ENCODE data around the gene GLP1R. TPM values are rescaled to one million over a fixed set of nuclear protein-coding genes. Genes with fewer than 3 reads are reported as not detected.
A peak's percentile ranks its signal among the peaks of the same experiment; 100 is the strongest.

GLP1R gene
- total RNA-seq, 1 donor from 2014 or later, result 0.35 TPM

GRCh38 chr6:39107641-39108040, 59.1 kb downstream of the GLP1R start:
- Histone ChIP-seq H3K27ac (no peak overlapping the region), H3K36me3 (peaks cover 23% of the 10 kb centered on the region), H3K4me1 (peaks cover 10% of the 10 kb centered on the region), H3K27me3 (ENCODE audit: low read depth) (no peaks in the 10 kb centered on the region), H3K9me3 (no peaks in the 10 kb centered on the region), H3K4me3 (no peak overlapping the region)
- DNase-seq (no peak), ATAC-seq (no peak)
- TF ChIP-seq CTCF (IDR thresholded peaks at IDR 0.05), result no peak
- intact Hi-C loops (cut with DNase I), result no loop called here

- DNase-seq, result no peak
- Histone ChIP-seq H3K27me3 (ENCODE audit: low read depth) (no peaks in the 10 kb centered on the region), H3K9me3 (no peaks in the 10 kb centered on the region), H3K36me3 (peaks cover 23% of the 10 kb centered on the region), H3K27ac (no peak overlapping the region), H3K4me3 (no peak overlapping the region), H3K4me1 (peaks cover 9% of the 10 kb centered on the region)
- intact Hi-C loops (cut with DNase I), result no loop called here
- no peak for ATAC-seq
- TF ChIP-seq CTCF (IDR thresholded peaks at IDR 0.05), result no peak
Observed at GRCh38 chr6:39108041-39108839, 59.7 kb downstream of the GLP1R start.

- peaks cover 12% of the 10 kb centered on the region for H3K36me3 ChIP-seq
- intact Hi-C loops (cut with DNase I), result no loop called here
- TF ChIP-seq CTCF (IDR thresholded peaks at IDR 0.05), result no peak
- H3K4me1 ChIP-seq, result peaks cover 17% of the 10 kb centered on the region
- ATAC-seq (no peak), DNase-seq (no peak)
- no peaks in the 10 kb centered on the region for H3K27me3 ChIP-seq (ENCODE audit: low read depth)
- H3K4me3 ChIP-seq, result no peak overlapping the region
- H3K9me3 ChIP-seq, result no peaks in the 10 kb centered on the region
- H3K27ac ChIP-seq, result no peak overlapping the region
Observed at GRCh38 chr6:39111280-39111679, 62.7 kb downstream of the GLP1R start.

GRCh38 chr6:39113788-39114187, 65.2 kb downstream of the GLP1R start:
- Histone ChIP-seq H3K27ac (no peak overlapping the region), H3K36me3 (peaks cover 12% of the 10 kb centered on the region)
- no peak for ATAC-seq

GRCh38 chr6:39114388-39114703, 65.8 kb downstream of the GLP1R start:
- H3K4me1 ChIP-seq, result peaks cover 17% of the 10 kb centered on the region

More at GRCh38 chr6:39113788-39114187, 65.2 kb downstream of the GLP1R start:
- no peak for TF ChIP-seq CTCF (IDR thresholded peaks at IDR 0.05)
- Histone ChIP-seq H3K4me1 (peaks cover 17% of the 10 kb centered on the region), H3K4me3 (peak overlapping the region; percentile 84), H3K27me3 (ENCODE audit: low read depth) (no peaks in the 10 kb centered on the region), H3K9me3 (no peaks in the 10 kb centered on the region)
- no peak for DNase-seq
- intact Hi-C loops (cut with DNase I), result no loop called here

More at GRCh38 chr6:39114388-39114703, 65.8 kb downstream of the GLP1R start:
- H3K27ac ChIP-seq, result peak overlapping the region; percentile 97
- DNase-seq (no peak), ATAC-seq (peak; percentile 19 to 47)
- no peaks in the 10 kb centered on the region for H3K27me3 ChIP-seq (ENCODE audit: low read depth)
- intact Hi-C loops (cut with DNase I), result no loop called here
- TF ChIP-seq CTCF (IDR thresholded peaks at IDR 0.05), result no peak
- H3K36me3 ChIP-seq, result peaks cover 7% of the 10 kb centered on the region
- H3K4me3 ChIP-seq, result peak overlapping the region; percentile 84
- no peaks in the 10 kb centered on the region for H3K9me3 ChIP-seq

Measured in lower lobe of right lung (tissue), 2 donors.